ENCODE data around the gene IER5L.

GRCh38 chr9:129151469-129151868 lies 26.6 kb downstream of the IER5L start:
- TF ChIP-seq POLR2A (IDR thresholded peaks at IDR 0.05), result no peak
- no peak for TF ChIP-seq POLR2AphosphoS5 (IDR thresholded peaks at IDR 0.05)
- no peak for TF ChIP-seq CTCF (IDR thresholded peaks at IDR 0.05)

Data from sigmoid colon (tissue), 4 donors.